Left ventricle myocardium inferior (tissue), 1 donor: ENCODE data around the gene CNOT4. TPM values are rescaled to one million over a fixed set of nuclear protein-coding genes. Genes with fewer than 3 reads are reported as not detected.

Source experiments
- DNase-seq: peaks from one replicate; pipeline ENCODE4 v3.0.0-alpha.2; 2020
- H3K27ac ChIP-seq: fragments of 200-600 bp; replicated peaks from 2 replicates; pipeline ENCODE4 v1.8.0; 2021
- H3K27me3 ChIP-seq: fragments of 200-600 bp; 2 replicates; pipeline ENCODE4 v1.8.0; 2021; ENCODE audit warnings: low read depth
- H3K36me3 ChIP-seq: fragments of 200-600 bp; 2 replicates; pipeline ENCODE4 v1.8.0; 2021
- H3K4me1 ChIP-seq: fragments of 200-600 bp; 2 replicates; pipeline ENCODE4 v1.8.0; 2021
- H3K4me3 ChIP-seq: fragments of 200-600 bp; 2 replicates; pipeline ENCODE4 v1.8.0; 2021; ENCODE audit warnings: mild to moderate bottlenecking, moderate library complexity
- H3K9me3 ChIP-seq: fragments of 200-600 bp; replicated peaks from 2 replicates; pipeline ENCODE4 v1.8.0; 2021
- CTCF ChIP-seq: fragments of 200-600 bp; IDR thresholded peaks from 2 replicates; pipeline ENCODE4 v1.8.0; 2021; ENCODE audit warnings: antibody characterized with exemption, mild to moderate bottlenecking, borderline replicate concordance
- intact Hi-C: fragments of 100-400 bp; cut with micrococcal nuclease; formaldehyde crosslinking; loops from one replicate; pipeline ENCODE4 v1.11.0; 2022
- total RNA-seq: library from RNA; stranded (reverse); fragmentation: NEBNext Ultra II Directional; extraction: Animal tissue kit (Norgen Biotek cat#: 25700); gene quantifications from one replicate; pipeline ENCODE4 v1.2.1, GENCODE V29; 2021
- donor health status: DM: no; HTN: yes; CAD: no; lungs with severe emphysema.

CNOT4 gene
- total RNA-seq, 1 donor from 2014 or later: 26.1 TPM

- H3K36me3 ChIP-seq: no peaks in the 10 kb centered on the region
- no peak for DNase-seq
- H3K4me3 ChIP-seq: no peak overlapping the region
- no peak for TF ChIP-seq CTCF
- H3K27ac ChIP-seq: no peak overlapping the region
- H3K4me1 ChIP-seq: no peaks in the 10 kb centered on the region
- intact Hi-C loops: no loop called here
- H3K9me3 ChIP-seq: peaks cover 12% of the 10 kb centered on the region
- H3K27me3 ChIP-seq: no peaks in the 10 kb centered on the region
Measured at GRCh38 chr7:135523146-135523545, 13.2 kb upstream of the CNOT4 start.

DNA sequence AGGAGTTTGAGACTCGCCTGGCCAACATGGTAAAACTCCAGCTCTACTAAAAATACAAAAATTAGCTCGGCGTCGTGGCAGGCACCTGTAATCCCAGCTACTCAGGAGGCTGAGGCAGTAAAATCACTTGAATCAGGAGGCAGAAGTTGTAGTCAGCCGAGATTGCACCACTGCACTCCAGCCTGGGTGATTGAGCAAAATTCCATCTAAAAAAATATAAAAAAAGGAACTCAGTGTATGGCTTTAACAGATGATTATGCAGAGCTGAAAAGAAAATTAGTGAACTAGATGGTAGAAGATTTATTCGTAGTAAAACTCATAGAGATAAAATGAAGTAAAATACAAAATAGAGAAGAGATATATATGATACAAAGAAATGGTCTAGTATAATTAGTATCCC is 12.6 kb upstream of the CNOT4 start:
- H3K36me3 ChIP-seq: no peaks in the 10 kb centered on the region
- no peaks in the 10 kb centered on the region for H3K4me1 ChIP-seq
- intact Hi-C loops: no loop called here
- H3K9me3 ChIP-seq: peaks cover 12% of the 10 kb centered on the region
- no peak overlapping the region for H3K27ac ChIP-seq
- DNase-seq: no peak
- no peaks in the 10 kb centered on the region for H3K27me3 ChIP-seq
- no peak for TF ChIP-seq CTCF
- no peak overlapping the region for H3K4me3 ChIP-seq

- no peak for DNase-seq
- H3K27me3 ChIP-seq: no peaks in the 10 kb centered on the region
- intact Hi-C loops: no loop called here
- no peak overlapping the region for H3K4me3 ChIP-seq
- no peaks in the 10 kb centered on the region for H3K4me1 ChIP-seq
- no peak for TF ChIP-seq CTCF
- peaks cover 12% of the 10 kb centered on the region for H3K9me3 ChIP-seq
- H3K27ac ChIP-seq: no peak overlapping the region
- no peaks in the 10 kb centered on the region for H3K36me3 ChIP-seq
Measured at GRCh38 chr7:135519871-135520270, 10.0 kb upstream of the CNOT4 start.

DNA sequence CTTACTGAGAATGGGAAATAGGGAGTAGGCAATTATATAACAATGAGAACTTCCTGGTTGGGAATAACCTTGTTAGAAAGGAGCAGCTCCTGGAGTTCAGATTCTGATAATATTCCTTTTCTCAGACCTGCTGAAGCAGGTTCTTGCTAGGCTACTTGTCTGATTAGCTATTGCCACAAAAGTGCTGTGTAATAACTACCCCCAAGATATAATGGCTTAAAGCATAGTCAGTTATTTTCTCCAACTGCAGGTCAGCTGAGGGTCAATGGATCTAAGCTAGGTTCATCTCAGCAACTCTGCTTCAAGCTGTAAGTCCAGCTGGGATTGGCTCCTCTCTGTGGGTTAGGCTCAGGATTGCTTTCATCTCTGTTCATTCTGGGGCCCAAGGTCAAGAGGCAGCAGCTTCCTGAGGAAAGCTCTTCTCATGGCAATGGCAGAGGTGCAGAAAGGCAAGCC is 9.4 kb upstream of the CNOT4 start:
- Histone ChIP-seq H3K9me3 (peaks cover 12% of the 10 kb centered on the region), H3K4me1 (no peaks in the 10 kb centered on the region), H3K36me3 (no peaks in the 10 kb centered on the region), H3K4me3 (no peak overlapping the region), H3K27ac (no peak overlapping the region), H3K27me3 (no peaks in the 10 kb centered on the region)
- intact Hi-C loops: no loop called here
- TF ChIP-seq CTCF: no peak
- no peak for DNase-seq

- TF ChIP-seq CTCF: no peak
- no peak for DNase-seq
- no peaks in the 10 kb centered on the region for H3K36me3 ChIP-seq
- no peaks in the 10 kb centered on the region for H3K4me1 ChIP-seq
- no peak overlapping the region for H3K27ac ChIP-seq
- no peak overlapping the region for H3K4me3 ChIP-seq
- peaks cover 12% of the 10 kb centered on the region for H3K9me3 ChIP-seq
- intact Hi-C loops: no loop called here
- no peaks in the 10 kb centered on the region for H3K27me3 ChIP-seq
Measured at GRCh38 chr7:135518748-135519147, 8.8 kb upstream of the CNOT4 start.

DNA sequence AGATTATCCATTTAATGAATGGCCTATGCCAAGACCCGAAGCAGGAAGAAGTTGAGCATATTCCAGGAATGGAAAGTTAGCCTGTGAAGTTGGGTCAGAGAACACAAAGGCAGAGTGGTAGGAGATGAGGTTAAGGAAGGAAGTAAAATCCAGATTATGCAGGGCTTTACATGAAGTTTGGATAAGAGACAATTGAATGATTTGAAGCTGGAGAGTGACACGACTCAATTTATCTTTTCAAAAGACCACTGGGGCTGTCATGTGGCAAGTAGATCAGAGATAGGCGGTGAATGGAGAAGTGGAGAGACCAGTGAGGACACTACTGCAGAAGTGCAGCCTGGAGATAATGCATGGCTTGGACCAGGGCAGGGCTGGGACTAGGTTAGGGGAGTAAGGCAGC is 7.2 kb upstream of the CNOT4 start:
- intact Hi-C loops: no loop called here

More for the DNA sequence above, 7.2 kb upstream of the CNOT4 start:
- DNase-seq: no peak
- Histone ChIP-seq H3K9me3 (no peaks in the 10 kb centered on the region), H3K36me3 (no peaks in the 10 kb centered on the region), H3K4me1 (no peaks in the 10 kb centered on the region), H3K27ac (no peak overlapping the region), H3K27me3 (no peaks in the 10 kb centered on the region), H3K4me3 (no peak overlapping the region)
- no peak for TF ChIP-seq CTCF
